Measurements from ENCODE around the gene POLR2L.

Gene POLR2L

DNA sequence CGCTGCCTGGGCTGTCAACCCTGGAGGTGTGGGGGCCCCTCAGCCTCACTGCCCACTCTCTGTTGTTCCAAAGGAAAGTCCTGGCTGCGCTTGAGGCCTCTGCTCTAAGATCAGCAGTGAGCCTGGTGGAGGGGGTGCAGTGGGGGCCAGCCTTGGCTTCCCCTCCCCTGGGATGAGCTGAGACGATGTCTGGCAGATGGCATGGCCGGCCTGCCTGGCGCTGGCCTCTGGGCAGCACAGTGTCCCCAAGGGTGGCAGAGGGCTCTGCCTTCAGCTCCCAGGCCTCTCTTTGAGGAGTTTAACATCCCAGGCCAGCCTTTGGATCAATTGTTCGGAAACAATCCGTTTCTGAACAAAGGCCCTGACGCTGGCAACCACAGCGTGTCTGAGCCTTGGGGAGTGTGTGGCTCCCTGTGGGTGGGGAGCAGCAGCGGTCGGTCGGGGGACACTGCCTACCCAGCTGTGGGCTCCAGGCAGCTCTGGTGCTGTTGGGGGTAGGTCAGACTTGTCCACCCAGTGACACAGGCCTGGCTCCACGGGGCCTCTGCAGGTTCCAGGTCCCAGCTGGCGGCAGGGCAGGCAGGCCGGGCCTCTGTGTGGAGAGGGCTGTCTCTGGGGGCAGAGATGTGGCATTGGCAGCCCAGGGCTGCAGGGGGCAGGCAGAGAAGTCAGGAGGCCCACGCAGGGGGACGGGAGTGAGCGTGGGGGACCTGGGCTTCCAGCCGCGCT, 12.4 kb upstream of the POLR2L start:
- Histone ChIP-seq H3K9ac (ENCODE audit: low read length in 2 of 2) (no peak overlapping the region), H3K4me3 (ENCODE audit: low read length in 2 of 2) (no peak overlapping the region), H3K4me1 (ENCODE audit: control insufficient read depth, insufficient read depth, low read length) (peaks cover 28% of the 10 kb centered on the region), H3K9me3 (ENCODE audit: control insufficient read depth in 2 of 2, low read length in 2 of 2) (no peaks in the 10 kb centered on the region), H3K36me3 (ENCODE audit: control insufficient read depth in 2 of 2, insufficient read depth in 2 of 2, low read length in 2 of 2) (no peaks in the 10 kb centered on the region), H3K27ac (ENCODE audit: low read length) (no peak overlapping the region), H3K27me3 (ENCODE audit: control insufficient read depth in 1 of 2, insufficient read depth in 2 of 2, low read length in 2 of 2) (peaks cover 0 to 5% of the 10 kb centered on the region in 2 donors)

DNA sequence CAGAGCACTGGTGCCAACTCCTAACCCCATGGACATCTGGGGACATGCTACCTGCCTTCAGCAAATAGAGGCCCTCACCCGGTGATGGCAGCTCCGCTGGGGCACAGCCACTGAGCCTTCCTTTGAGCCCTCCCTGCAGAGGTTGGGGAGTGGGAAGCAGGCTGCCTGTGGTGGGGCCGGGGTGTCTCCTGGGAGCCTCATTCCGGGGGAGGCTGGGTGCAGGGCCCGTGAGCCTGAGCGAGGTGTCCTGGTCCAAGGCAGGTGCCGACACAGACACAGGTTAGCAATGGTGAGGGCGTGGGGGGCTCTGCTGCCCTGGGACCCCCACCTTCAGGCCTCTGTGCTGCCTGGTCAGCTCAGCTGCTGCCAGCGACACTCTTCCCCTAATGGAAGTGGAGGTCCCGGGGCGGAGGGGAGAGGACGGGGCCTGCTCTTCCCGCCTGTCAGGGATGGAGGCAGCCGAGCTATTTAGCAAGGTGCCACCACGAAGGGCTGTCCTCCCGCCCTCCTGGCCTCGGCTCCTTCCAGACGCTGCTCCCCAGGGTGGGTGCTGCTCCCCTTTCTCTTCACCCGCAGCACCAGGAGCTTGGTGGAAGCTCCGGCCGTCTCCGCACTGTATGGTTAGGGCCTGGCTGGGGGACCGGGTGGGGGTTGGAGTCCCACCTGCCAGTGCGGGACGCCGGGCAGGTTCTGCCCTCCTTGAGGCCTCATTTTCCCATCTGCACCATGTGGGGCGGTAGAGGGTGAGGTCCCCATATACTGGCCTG, 11.5 kb upstream of the POLR2L start:
- no peak overlapping the region for H3K27ac ChIP-seq (ENCODE audit: low read length)
- no peaks in the 10 kb centered on the region for H3K9me3 ChIP-seq (ENCODE audit: control insufficient read depth in 2 of 2, low read length in 2 of 2)
- H3K4me1 ChIP-seq (ENCODE audit: control insufficient read depth, insufficient read depth, low read length) = peaks cover 24% of the 10 kb centered on the region
- no peak overlapping the region for H3K9ac ChIP-seq (ENCODE audit: low read length in 2 of 2)
- H3K4me3 ChIP-seq (ENCODE audit: low read length in 2 of 2) = no peak overlapping the region
- H3K27me3 ChIP-seq (ENCODE audit: control insufficient read depth in 1 of 2, insufficient read depth in 2 of 2, low read length in 2 of 2) = peaks cover 0 to 11% of the 10 kb centered on the region in 2 donors
- no peaks in the 10 kb centered on the region for H3K36me3 ChIP-seq (ENCODE audit: control insufficient read depth in 2 of 2, insufficient read depth in 2 of 2, low read length in 2 of 2)

DNA sequence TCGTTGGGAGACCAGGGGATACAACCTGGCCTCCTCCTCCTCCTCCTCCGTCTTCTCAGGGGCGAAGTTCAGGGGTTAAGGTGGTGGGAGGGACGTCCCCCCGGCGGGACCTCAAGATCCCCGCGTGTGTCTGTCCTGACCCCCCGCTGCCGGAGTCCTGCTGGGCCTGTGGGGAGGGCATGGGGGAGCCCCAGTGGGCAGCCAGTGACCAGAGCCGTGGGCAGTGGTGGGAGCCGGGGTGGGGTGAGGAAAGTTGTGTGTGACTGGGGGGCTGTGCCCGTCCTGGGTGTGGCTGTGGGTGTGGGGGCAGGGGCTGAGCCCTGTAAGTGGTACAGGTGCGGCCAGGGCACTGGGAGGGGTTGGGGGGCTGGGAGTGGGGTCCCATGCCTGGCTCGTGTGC, 10.4 kb upstream of the POLR2L start:
- Histone ChIP-seq H3K9me3 (ENCODE audit: control insufficient read depth in 2 of 2, low read length in 2 of 2) (no peaks in the 10 kb centered on the region), H3K9ac (ENCODE audit: low read length in 2 of 2) (no peak overlapping the region), H3K27ac (ENCODE audit: low read length) (no peak overlapping the region), H3K4me3 (ENCODE audit: low read length in 2 of 2) (no peak overlapping the region), H3K4me1 (ENCODE audit: control insufficient read depth, insufficient read depth, low read length) (peaks cover 32% of the 10 kb centered on the region), H3K36me3 (ENCODE audit: control insufficient read depth in 2 of 2, insufficient read depth in 2 of 2, low read length in 2 of 2) (no peaks in the 10 kb centered on the region), H3K27me3 (ENCODE audit: control insufficient read depth in 1 of 2, insufficient read depth in 2 of 2, low read length in 2 of 2) (peaks cover 5 to 20% of the 10 kb centered on the region in 2 donors)

DNA sequence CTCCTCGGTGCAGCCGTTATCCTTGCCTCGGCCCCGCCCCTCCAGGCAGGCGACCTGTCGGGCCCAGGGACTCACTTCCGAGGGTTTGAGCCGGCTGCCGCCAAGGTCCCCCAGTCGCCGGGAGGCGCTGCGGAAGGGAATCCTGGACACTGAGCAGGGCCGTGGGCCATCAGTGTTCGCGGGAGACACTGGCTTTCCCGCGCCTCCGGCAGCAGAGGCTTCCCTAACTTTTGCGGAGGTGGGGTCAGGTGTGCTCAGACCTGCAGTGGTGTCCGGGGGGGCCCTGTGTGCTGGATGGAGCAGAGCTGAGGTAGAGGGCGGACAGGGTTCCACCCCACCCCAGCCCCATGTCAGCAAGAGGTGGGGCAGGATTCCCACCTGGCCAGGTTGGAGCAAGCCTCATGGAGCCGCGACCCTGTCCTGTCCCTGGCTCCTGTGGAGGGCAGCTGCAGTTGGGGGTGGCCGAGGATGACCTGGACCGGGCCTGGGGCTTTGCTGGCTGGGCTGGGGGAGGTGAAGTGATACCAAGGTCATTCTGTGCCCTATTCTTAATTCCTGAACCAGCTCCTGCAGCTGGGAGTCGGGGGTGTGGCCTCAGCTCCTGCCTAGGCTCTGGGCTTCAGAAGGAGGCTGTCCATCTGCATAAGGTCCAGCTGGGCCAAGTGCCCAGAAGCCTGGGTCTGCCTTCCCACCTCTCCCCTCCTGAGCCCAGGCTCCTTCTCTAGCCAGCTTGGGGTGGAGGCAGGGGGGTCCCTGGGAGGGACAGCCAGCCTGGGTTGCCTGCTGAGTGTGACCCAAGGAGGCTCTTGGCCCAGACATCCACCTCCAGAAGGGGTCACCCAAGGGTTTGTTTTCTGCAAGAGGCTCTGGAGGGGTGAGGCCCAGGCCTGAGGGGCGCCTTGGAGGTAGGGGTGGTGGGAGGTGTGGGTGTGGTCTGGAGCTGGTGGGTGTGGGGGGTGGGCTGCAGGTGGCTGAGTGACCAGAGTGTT, 8.7 kb upstream of the POLR2L start:
- peak overlapping the region in 1 of 2 donors; percentile 61 for H3K4me3 ChIP-seq (ENCODE audit: low read length in 2 of 2)

DNA sequence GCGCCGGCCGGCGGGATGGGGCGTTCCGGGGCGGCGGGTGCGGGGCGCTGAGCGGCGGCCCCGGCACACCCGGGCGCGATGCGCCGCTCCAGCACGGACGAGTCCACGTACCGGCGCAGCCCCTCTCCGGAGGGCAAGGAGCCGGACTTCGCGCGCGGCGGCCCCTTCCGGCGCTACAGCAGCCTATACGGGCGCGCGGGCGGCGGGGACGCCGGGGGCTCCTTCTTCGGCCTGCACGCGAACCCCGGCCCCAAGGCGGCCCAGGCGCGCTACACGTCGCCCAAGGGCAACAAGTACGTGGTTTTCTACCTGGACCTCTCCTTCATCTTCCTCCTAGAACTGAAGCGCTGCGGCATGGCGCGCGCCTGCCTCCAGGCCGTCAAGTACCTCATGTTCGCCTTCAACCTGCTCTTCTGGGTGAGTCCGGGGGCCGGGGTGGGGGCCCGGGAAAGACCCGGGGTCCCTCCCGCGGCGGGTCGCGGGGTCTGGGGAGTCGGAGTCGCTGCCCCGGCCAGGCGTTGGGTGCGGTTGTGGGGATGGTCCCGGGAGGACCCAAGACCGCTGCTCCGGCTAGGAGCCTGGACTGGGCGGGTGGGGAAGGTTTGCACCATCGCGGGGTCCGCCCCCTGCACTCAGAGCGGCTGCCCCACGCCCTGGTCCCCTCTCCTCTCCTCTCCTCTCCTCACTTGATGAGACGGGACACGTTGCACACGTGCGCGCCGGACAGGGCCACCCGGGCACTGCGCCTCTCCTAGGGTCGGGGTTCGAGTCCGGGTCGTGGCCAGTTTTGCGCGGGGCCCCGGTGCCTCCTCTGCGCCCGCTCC, 7.8 kb upstream of the POLR2L start:
- Histone ChIP-seq H3K4me1 (ENCODE audit: control insufficient read depth, insufficient read depth, low read length) (peaks cover 47% of the 10 kb centered on the region), H3K27ac (ENCODE audit: low read length) (no peak overlapping the region), H3K27me3 (ENCODE audit: control insufficient read depth in 1 of 2, insufficient read depth in 2 of 2, low read length in 2 of 2) (peaks cover 5 to 22% of the 10 kb centered on the region in 2 donors), H3K36me3 (ENCODE audit: control insufficient read depth in 2 of 2, insufficient read depth in 2 of 2, low read length in 2 of 2) (no peaks in the 10 kb centered on the region), H3K4me3 (ENCODE audit: low read length in 2 of 2) (peak overlapping the region; percentile 19 to 61), H3K9ac (ENCODE audit: low read length in 2 of 2) (no peak overlapping the region), H3K9me3 (ENCODE audit: control insufficient read depth in 2 of 2, low read length in 2 of 2) (no peaks in the 10 kb centered on the region)

More for the DNA sequence above, 8.7 kb upstream of the POLR2L start:
- Histone ChIP-seq H3K9me3 (ENCODE audit: control insufficient read depth in 2 of 2, low read length in 2 of 2) (no peaks in the 10 kb centered on the region), H3K4me1 (ENCODE audit: control insufficient read depth, insufficient read depth, low read length) (peaks cover 38% of the 10 kb centered on the region), H3K9ac (ENCODE audit: low read length in 2 of 2) (no peak overlapping the region), H3K36me3 (ENCODE audit: control insufficient read depth in 2 of 2, insufficient read depth in 2 of 2, low read length in 2 of 2) (no peaks in the 10 kb centered on the region), H3K27me3 (ENCODE audit: control insufficient read depth in 1 of 2, insufficient read depth in 2 of 2, low read length in 2 of 2) (peaks cover 5 to 22% of the 10 kb centered on the region in 2 donors), H3K27ac (ENCODE audit: low read length) (no peak overlapping the region)

DNA sequence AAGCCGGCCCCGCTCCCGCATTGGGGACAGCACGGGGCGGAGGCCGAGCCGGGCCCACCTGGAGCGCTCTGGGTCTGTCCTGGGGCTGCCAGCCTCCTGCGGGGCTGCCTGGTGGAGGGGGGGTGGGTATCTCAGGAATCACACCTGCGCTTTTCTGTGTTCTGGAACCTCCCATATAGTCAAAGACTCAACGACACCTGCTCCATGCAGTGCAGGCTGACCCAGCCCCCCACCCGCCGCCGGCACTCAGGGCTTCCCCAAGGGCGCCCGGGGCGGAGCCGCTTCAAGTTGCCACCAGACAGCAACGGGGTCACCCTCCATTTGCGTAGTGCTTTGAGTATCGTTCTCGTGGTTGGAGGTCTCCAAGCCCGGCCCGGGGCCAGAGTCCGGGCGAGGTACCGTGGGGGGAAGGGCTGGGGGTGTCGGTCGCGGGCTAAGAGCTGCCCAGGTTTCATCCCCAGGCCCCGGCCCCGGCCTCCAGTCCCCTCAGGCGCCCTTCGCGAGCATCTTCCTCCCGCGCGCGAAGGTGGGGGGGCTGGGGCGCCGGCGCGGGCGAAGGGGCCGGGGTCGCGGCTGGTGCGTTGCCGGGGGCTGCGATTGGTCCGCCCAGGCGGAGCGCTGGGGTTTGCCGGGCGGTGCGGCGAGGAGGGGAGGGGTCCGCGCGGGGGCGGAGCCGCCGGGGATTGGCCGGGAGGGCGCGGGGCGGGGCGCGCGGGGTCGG, 6.9 kb upstream of the POLR2L start:
- H3K36me3 ChIP-seq (ENCODE audit: control insufficient read depth in 2 of 2, insufficient read depth in 2 of 2, low read length in 2 of 2) = no peaks in the 10 kb centered on the region
- peaks cover 55% of the 10 kb centered on the region for H3K4me1 ChIP-seq (ENCODE audit: control insufficient read depth, insufficient read depth, low read length)
- H3K4me3 ChIP-seq (ENCODE audit: low read length in 2 of 2) = peak overlapping the region in 1 of 2 donors; percentile 58
- no peak overlapping the region for H3K27ac ChIP-seq (ENCODE audit: low read length)
- H3K9me3 ChIP-seq (ENCODE audit: control insufficient read depth in 2 of 2, low read length in 2 of 2) = no peaks in the 10 kb centered on the region
- H3K27me3 ChIP-seq (ENCODE audit: control insufficient read depth in 1 of 2, insufficient read depth in 2 of 2, low read length in 2 of 2) = peaks cover 5 to 22% of the 10 kb centered on the region in 2 donors
- H3K9ac ChIP-seq (ENCODE audit: low read length in 2 of 2) = no peak overlapping the region

DNA sequence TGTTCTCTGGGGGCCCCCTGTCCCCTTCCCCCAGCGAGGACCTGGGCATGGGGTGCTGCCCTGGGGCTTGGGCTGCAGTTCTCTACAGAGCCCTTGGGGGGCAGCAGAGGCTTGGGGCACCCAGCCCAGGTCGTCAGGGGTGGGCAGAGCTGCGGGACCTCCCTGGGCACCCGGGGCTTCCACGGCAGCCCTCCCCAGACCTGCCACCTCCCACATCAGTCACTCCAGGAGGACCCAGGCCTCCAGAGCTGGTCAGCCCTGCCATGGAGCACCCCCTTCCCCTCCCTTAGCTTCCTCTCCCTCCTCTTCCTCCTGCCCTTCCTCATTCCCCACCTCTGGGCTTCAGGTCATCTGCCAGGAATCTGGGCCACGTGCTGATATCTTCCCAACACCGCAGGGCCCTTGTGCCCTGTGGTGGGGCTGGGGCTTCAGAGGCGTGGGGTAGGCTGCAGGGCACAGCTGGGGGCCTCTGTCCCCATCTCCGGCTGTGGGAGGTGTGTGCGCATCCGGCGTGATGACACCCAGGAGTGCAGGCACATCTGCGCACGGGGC, 6.1 kb upstream of the POLR2L start:
- no peaks in the 10 kb centered on the region for H3K36me3 ChIP-seq (ENCODE audit: control insufficient read depth in 2 of 2, insufficient read depth in 2 of 2, low read length in 2 of 2)
- peaks cover 5 to 22% of the 10 kb centered on the region in 2 donors for H3K27me3 ChIP-seq (ENCODE audit: control insufficient read depth in 1 of 2, insufficient read depth in 2 of 2, low read length in 2 of 2)
- H3K27ac ChIP-seq (ENCODE audit: low read length) = no peak overlapping the region
- no peaks in the 10 kb centered on the region for H3K9me3 ChIP-seq (ENCODE audit: control insufficient read depth in 2 of 2, low read length in 2 of 2)
- no peak overlapping the region for H3K9ac ChIP-seq (ENCODE audit: low read length in 2 of 2)
- H3K4me1 ChIP-seq (ENCODE audit: control insufficient read depth, insufficient read depth, low read length) = peaks cover 63% of the 10 kb centered on the region
- H3K4me3 ChIP-seq (ENCODE audit: low read length in 2 of 2) = no peak overlapping the region

DNA sequence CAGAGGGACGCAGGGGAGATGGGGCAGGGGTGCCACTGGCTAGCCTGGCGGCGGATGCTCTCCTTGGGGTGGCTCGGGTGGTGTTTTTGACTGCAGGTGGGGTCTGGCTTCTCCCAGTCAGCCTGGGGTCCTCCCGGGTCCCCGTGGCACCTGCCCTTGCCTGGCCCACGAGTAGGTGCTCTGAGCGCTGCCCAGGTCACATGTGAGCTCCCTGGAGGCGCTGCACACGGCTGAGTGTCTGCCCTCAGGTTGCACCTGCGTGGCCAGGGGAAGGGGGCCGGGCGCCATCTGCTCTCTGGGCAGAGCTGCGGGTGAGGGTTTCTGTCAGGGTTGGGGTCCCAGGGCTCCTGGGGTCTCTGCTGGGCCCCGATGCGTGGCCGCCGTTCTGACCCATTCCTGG, 5.5 kb upstream of the POLR2L start:
- no peaks in the 10 kb centered on the region for H3K9me3 ChIP-seq (ENCODE audit: control insufficient read depth in 2 of 2, low read length in 2 of 2)
- H3K27ac ChIP-seq (ENCODE audit: low read length) = no peak overlapping the region
- H3K9ac ChIP-seq (ENCODE audit: low read length in 2 of 2) = no peak overlapping the region
- H3K4me3 ChIP-seq (ENCODE audit: low read length in 2 of 2) = no peak overlapping the region
- peaks cover 5 to 22% of the 10 kb centered on the region in 2 donors for H3K27me3 ChIP-seq (ENCODE audit: control insufficient read depth in 1 of 2, insufficient read depth in 2 of 2, low read length in 2 of 2)
- peaks cover 66% of the 10 kb centered on the region for H3K4me1 ChIP-seq (ENCODE audit: control insufficient read depth, insufficient read depth, low read length)
- no peaks in the 10 kb centered on the region for H3K36me3 ChIP-seq (ENCODE audit: control insufficient read depth in 2 of 2, insufficient read depth in 2 of 2, low read length in 2 of 2)

DNA sequence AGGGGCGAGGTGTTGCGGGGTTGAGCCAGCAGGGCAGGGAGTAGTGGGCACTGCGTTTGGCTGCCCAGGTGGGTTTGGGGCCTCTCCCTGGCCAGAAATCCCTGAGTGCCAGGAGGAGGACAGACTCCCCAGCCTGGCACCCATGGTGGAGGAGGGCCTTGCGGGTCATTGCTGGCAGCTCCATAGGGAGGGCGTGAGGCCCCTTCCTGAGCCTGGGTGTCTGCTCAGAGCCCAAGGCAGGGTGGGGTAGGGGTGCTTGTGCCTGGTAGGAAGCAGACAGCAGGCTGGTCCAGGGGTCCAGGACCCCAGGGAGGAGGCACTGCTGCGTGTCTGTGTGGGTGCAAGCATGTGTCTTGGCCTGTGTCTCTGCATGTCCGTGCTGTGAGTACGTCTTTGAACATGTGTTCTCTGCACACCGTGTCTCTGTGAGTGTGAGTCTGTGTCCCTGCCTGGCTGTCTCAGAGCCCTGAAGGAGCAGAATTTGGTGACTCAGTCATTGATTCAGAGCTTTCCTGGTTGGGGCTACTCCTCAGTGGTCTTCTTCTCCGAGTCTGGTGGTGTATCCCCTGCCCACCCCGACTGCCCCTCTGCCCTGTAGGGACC, 4.3 kb upstream of the POLR2L start:
- peaks cover 5 to 22% of the 10 kb centered on the region in 2 donors for H3K27me3 ChIP-seq (ENCODE audit: control insufficient read depth in 1 of 2, insufficient read depth in 2 of 2, low read length in 2 of 2)
- no peak overlapping the region for H3K4me3 ChIP-seq (ENCODE audit: low read length in 2 of 2)
- no peak overlapping the region for H3K27ac ChIP-seq (ENCODE audit: low read length)
- peaks cover 66% of the 10 kb centered on the region for H3K4me1 ChIP-seq (ENCODE audit: control insufficient read depth, insufficient read depth, low read length)
- H3K9ac ChIP-seq (ENCODE audit: low read length in 2 of 2) = no peak overlapping the region
- no peaks in the 10 kb centered on the region for H3K36me3 ChIP-seq (ENCODE audit: control insufficient read depth in 2 of 2, insufficient read depth in 2 of 2, low read length in 2 of 2)
- no peaks in the 10 kb centered on the region for H3K9me3 ChIP-seq (ENCODE audit: control insufficient read depth in 2 of 2, low read length in 2 of 2)

All from stomach smooth muscle (tissue), 2 donors.